Liver (tissue), 9 donors: ENCODE results near the gene CDH19. TPM values are rescaled to one million over a fixed set of nuclear protein-coding genes. Genes with fewer than 3 reads are reported as not detected.

ENCODE experiments used
- DNase-seq: peaks from one replicate; pipeline ENCODE4 v3.0.0-alpha.2; 2017; ENCODE audit warnings: low spot score
- H3K27ac ChIP-seq, 2 donors: one replicate each; pipeline ENCODE4 v1.7.0; 2013; ENCODE audit warnings: inconsistent platforms in 2 of 2, low read length in 2 of 2, control low read depth in 1 of 2, low read depth in 1 of 2, mild to moderate bottlenecking in 1 of 2
- H3K27me3 ChIP-seq, 4 donors: one replicate each; pipeline versions ENCODE4 v1.6.1 to v1.7.0; 2013; ENCODE audit warnings: low read length in 3 of 4, inconsistent platforms in 1 of 4, mild to moderate bottlenecking in 1 of 4, moderate library complexity in 1 of 4; ENCODE audit not compliant: control insufficient read depth in 4 of 4, insufficient read depth in 4 of 4
- H3K36me3 ChIP-seq, 4 donors: one replicate each; pipeline versions ENCODE4 v1.6.1 to v1.7.0; 2013; ENCODE audit warnings: low read length in 3 of 4, mild to moderate bottlenecking in 3 of 4, low read depth in 1 of 4, moderate library complexity in 1 of 4; ENCODE audit not compliant: control insufficient read depth in 4 of 4, insufficient read depth in 3 of 4
- H3K4me1 ChIP-seq, 4 donors: one replicate each; pipeline versions ENCODE4 v1.6.1 to v1.7.0; 2013; ENCODE audit warnings: low read length in 3 of 4, mild to moderate bottlenecking in 3 of 4, moderate library complexity in 1 of 4; ENCODE audit not compliant: control insufficient read depth in 4 of 4, insufficient read depth in 4 of 4
- H3K4me3 ChIP-seq, 3 donors: one replicate each; pipeline versions ENCODE4 v1.6.1 to v1.7.0; 2013; ENCODE audit warnings: low read length in 3 of 3, control low read depth in 1 of 3, low read depth in 1 of 3, mild to moderate bottlenecking in 1 of 3
- H3K9ac ChIP-seq, 2 donors: one replicate each; pipeline ENCODE4 v1.7.0; 2013; ENCODE audit warnings: low read length in 2 of 2, mild to moderate bottlenecking in 2 of 2, moderate library complexity in 2 of 2, control low read depth in 1 of 2, low read depth in 1 of 2
- H3K9me3 ChIP-seq, 4 donors: one replicate each; pipeline versions ENCODE4 v1.6.1 to v1.7.0; 2013; ENCODE audit warnings: low read length in 3 of 4; ENCODE audit not compliant: control insufficient read depth in 4 of 4
- EGR1 ChIP-seq, 2 donors: IDR thresholded peaks; 2 replicates each; pipeline ENCODE4 v1.6.1; 2016 to 2018; ENCODE audit warnings: antibody characterized with exemption in 2 of 2, low read depth in 2 of 2
- FOXA1 ChIP-seq: IDR thresholded peaks from 2 replicates; pipeline ENCODE4 v1.6.1; 2016; ENCODE audit warnings: antibody characterized with exemption
- FOXA2 ChIP-seq: IDR thresholded peaks from 2 replicates; pipeline ENCODE4 v1.6.1; 2016; ENCODE audit warnings: antibody characterized with exemption
- HNF4A ChIP-seq, 2 donors: conservative IDR thresholded peaks; 2 replicates each; pipeline ENCODE4 v1.6.1; 2016; ENCODE audit warnings: antibody characterized with exemption in 2 of 2, mild to moderate bottlenecking in 2 of 2
- HNF4G ChIP-seq: IDR thresholded peaks from 2 replicates; pipeline ENCODE4 v1.6.1; 2016; ENCODE audit warnings: antibody characterized with exemption
- JUND ChIP-seq, 2 donors: IDR thresholded peaks; 2 replicates each; pipeline ENCODE4 v1.6.1; 2016; ENCODE audit warnings: antibody characterized with exemption in 2 of 2
- RAD21 ChIP-seq, 2 donors: IDR thresholded peaks; 2 replicates each; pipeline ENCODE4 v1.6.1; 2016; ENCODE audit warnings: antibody characterized with exemption in 2 of 2, mild to moderate bottlenecking in 2 of 2
- RXRA ChIP-seq, 2 donors: IDR thresholded peaks; 2 replicates each; pipeline ENCODE4 v1.6.1; 2017 to 2018; ENCODE audit warnings: antibody characterized with exemption in 2 of 2, mild to moderate bottlenecking in 1 of 2
- SP1 ChIP-seq: IDR thresholded peaks from 2 replicates; pipeline ENCODE4 v1.6.1; 2018; ENCODE audit warnings: antibody characterized with exemption, mild to moderate bottlenecking
- TAF1 ChIP-seq: conservative IDR thresholded peaks from 2 replicates; pipeline ENCODE4 v1.6.1; 2016; ENCODE audit warnings: antibody characterized with exemption, mild to moderate bottlenecking
- YY1 ChIP-seq: IDR thresholded peaks from 2 replicates; pipeline ENCODE4 v1.6.1; 2016; ENCODE audit warnings: antibody characterized with exemption, mild to moderate bottlenecking
- WGBS: extraction: QIAGEN DNeasy Blood & Tissue Kit; methylation state at CpG from one replicate; pipeline ENCODE4 v1.1.7; 2013; 5-methylcytosine and 5-hydroxymethylcytosine counted together
- polyA plus RNA-seq, 2 donors: library from polyadenylated mRNA; stranded (reverse) in 1 of 2; unstranded in 1 of 2; fragments of 200-250 nt in 1 of 2; fragments of >200 nt in 1 of 2; fragmentation: Nextera tagmentation in 1 of 2; extraction: Ambion mirVana in 1 of 2; gene quantifications; one replicate each; pipeline versions ENCODE4 v1.2.1 to v1.2.3, GENCODE V29; 2013 to 2015
- total RNA-seq, 2 donors: library from RNA; depleted of rRNA; stranded (reverse); fragments of >200 nt; gene quantifications; one replicate each; pipeline ENCODE4 v1.2.3, GENCODE V29; 2014
- TF ChIP-seq, protein P1 (sequence below): fragments of 150-350 bp; IDR thresholded peaks from 2 replicates; pipeline ENCODE4 v1.5.1; 2017; ENCODE audit warnings: improper control_type of control experiment, low read depth, low read length; ENCODE audit not compliant: missing input control
- TF ChIP-seq, protein P2 (sequence below): IDR thresholded peaks from 2 replicates; pipeline ENCODE4 v1.6.1; 2016; ENCODE audit warnings: antibody characterized with exemption, mild to moderate bottlenecking
- TF ChIP-seq, protein P3 (sequence below): IDR thresholded peaks from 2 replicates; pipeline ENCODE4 v1.6.1; 2016; ENCODE audit warnings: antibody characterized with exemption
- TF ChIP-seq, protein P4 (sequence below): IDR thresholded peaks from 2 replicates; pipeline ENCODE4 v1.6.1; 2016; ENCODE audit warnings: antibody characterized with exemption
- TF ChIP-seq, protein P5 (sequence below): IDR thresholded peaks from 2 replicates; pipeline ENCODE4 v1.6.1; 2016; ENCODE audit warnings: antibody characterized with exemption
- donor health status: healthy.
- donor health status: healthy.
- donor health status: healthy.
- donor health status: healthy.
- donor health status: healthy.

Gene CDH19
- total and polyA plus RNA-seq, 4 donors, result 0.65 to 8.0 (median 1.5) TPM

DNA sequence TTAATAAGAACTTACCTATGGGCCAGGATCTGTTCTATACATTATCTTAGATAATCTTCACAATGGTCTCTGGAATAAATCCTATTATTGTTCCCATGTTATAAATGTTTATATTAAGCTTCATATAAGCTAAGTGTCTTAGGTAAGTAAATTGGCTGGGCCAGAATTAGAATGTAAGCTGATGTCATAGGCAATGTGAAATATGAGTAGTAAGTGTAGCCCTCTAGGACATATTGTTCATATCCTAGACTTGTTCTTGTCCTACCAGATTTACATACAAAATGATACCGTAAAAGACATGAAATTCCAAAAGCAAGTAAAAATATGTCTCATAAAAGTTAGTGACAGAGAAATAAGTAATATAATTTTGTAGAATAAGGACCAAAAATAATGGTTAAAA is 89.9 kb downstream of the CDH19 start:
- TF ChIP-seq RXRA (IDR thresholded peaks at IDR 0.05) (no peak), YY1 (no peak)
- Histone ChIP-seq H3K4me1 (no peaks in the 10 kb centered on the region), H3K9me3 (no peaks in the 10 kb centered on the region), H3K27ac (no peak overlapping the region), H3K9ac (no peak overlapping the region), H3K27me3 (no peaks in the 10 kb centered on the region), H3K36me3 (no peaks in the 10 kb centered on the region), H3K4me3 (no peak overlapping the region)
- 77% methylated on average over 1 of the region's 1 CpG for WGBS
- DNase-seq, result no peak

DNA sequence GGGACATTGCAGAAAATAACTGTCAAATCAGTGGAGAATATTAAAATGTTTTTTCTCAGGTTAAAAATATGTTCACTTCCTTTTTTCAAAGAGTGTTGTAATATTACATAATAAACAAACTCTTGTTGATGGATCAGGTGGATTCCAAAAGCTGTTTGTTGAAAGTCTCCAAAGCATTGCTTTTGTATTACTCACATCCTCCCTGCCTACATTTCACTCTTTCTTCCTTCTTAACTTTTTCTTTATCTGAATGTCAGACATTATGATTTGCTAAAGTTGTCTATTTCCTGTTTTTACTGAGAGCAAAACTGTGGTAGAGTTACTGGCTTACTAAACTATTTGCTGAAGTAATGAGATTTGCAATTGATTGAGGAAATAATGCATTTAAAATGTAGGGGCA is 92.1 kb downstream of the CDH19 start:
- no peaks in the 10 kb centered on the region for H3K27me3 ChIP-seq
- no peaks in the 10 kb centered on the region for H3K4me1 ChIP-seq
- no peak overlapping the region for H3K27ac ChIP-seq
- H3K9ac ChIP-seq, result no peak overlapping the region
- no peaks in the 10 kb centered on the region for H3K36me3 ChIP-seq
- no peak for TF ChIP-seq TAF1
- TF ChIP-seq, protein P1, sequence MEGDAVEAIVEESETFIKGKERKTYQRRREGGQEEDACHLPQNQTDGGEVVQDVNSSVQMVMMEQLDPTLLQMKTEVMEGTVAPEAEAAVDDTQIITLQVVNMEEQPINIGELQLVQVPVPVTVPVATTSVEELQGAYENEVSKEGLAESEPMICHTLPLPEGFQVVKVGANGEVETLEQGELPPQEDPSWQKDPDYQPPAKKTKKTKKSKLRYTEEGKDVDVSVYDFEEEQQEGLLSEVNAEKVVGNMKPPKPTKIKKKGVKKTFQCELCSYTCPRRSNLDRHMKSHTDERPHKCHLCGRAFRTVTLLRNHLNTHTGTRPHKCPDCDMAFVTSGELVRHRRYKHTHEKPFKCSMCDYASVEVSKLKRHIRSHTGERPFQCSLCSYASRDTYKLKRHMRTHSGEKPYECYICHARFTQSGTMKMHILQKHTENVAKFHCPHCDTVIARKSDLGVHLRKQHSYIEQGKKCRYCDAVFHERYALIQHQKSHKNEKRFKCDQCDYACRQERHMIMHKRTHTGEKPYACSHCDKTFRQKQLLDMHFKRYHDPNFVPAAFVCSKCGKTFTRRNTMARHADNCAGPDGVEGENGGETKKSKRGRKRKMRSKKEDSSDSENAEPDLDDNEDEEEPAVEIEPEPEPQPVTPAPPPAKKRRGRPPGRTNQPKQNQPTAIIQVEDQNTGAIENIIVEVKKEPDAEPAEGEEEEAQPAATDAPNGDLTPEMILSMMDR, result no peak
- no peak for TF ChIP-seq EGR1 (IDR thresholded peaks at IDR 0.05; ENCODE audit: low read depth in 2 of 2)
- no peak for TF ChIP-seq HNF4A (conservative IDR thresholded peaks at IDR 0.05)
- TF ChIP-seq SP1, result no peak
- no peak for TF ChIP-seq YY1
- TF ChIP-seq FOXA1, result no peak
- no peak for TF ChIP-seq RAD21 (IDR thresholded peaks at IDR 0.05)
- TF ChIP-seq, protein P2, sequence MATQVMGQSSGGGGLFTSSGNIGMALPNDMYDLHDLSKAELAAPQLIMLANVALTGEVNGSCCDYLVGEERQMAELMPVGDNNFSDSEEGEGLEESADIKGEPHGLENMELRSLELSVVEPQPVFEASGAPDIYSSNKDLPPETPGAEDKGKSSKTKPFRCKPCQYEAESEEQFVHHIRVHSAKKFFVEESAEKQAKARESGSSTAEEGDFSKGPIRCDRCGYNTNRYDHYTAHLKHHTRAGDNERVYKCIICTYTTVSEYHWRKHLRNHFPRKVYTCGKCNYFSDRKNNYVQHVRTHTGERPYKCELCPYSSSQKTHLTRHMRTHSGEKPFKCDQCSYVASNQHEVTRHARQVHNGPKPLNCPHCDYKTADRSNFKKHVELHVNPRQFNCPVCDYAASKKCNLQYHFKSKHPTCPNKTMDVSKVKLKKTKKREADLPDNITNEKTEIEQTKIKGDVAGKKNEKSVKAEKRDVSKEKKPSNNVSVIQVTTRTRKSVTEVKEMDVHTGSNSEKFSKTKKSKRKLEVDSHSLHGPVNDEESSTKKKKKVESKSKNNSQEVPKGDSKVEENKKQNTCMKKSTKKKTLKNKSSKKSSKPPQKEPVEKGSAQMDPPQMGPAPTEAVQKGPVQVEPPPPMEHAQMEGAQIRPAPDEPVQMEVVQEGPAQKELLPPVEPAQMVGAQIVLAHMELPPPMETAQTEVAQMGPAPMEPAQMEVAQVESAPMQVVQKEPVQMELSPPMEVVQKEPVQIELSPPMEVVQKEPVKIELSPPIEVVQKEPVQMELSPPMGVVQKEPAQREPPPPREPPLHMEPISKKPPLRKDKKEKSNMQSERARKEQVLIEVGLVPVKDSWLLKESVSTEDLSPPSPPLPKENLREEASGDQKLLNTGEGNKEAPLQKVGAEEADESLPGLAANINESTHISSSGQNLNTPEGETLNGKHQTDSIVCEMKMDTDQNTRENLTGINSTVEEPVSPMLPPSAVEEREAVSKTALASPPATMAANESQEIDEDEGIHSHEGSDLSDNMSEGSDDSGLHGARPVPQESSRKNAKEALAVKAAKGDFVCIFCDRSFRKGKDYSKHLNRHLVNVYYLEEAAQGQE, result no peak
- no peak for TF ChIP-seq HNF4G
- no peaks in the 10 kb centered on the region for H3K9me3 ChIP-seq
- no peak for DNase-seq
- no peak overlapping the region for H3K4me3 ChIP-seq

DNA sequence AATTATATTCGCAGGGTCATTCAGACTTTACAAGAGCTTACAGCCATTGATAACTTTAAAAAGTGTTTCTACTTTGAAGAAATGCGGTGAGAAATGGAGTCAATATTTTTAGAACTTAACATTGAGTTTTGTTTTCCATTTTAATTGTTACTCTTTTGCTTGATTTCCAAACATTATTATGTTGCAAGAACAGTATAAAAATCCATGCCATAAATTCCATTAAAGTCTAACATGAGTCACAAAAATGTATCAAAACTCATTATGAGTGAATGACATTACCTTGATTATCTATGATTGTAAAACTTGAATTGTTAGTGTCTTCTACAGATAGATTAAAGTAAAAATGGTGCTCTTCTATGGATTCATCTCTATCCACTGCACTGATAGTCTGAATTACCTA is 92.6 kb downstream of the CDH19 start:
- H3K36me3 ChIP-seq, result no peaks in the 10 kb centered on the region
- no peaks in the 10 kb centered on the region for H3K4me1 ChIP-seq
- WGBS, result 48% methylated on average over 2 of the region's 2 CpGs
- no peaks in the 10 kb centered on the region for H3K27me3 ChIP-seq
- DNase-seq, result no peak
- no peak overlapping the region for H3K27ac ChIP-seq
- H3K9ac ChIP-seq, result no peak overlapping the region
- no peak overlapping the region for H3K4me3 ChIP-seq
- H3K9me3 ChIP-seq, result no peaks in the 10 kb centered on the region
- TF ChIP-seq TAF1, result no peak
- TF ChIP-seq, protein P3, sequence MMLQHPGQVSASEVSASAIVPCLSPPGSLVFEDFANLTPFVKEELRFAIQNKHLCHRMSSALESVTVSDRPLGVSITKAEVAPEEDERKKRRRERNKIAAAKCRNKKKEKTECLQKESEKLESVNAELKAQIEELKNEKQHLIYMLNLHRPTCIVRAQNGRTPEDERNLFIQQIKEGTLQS, result no peak
- TF ChIP-seq YY1, result no peak
- TF ChIP-seq HNF4A (conservative IDR thresholded peaks at IDR 0.05), result no peak
- TF ChIP-seq RAD21 (IDR thresholded peaks at IDR 0.05), result no peak
- no peak for TF ChIP-seq EGR1 (IDR thresholded peaks at IDR 0.05; ENCODE audit: low read depth in 2 of 2)
- TF ChIP-seq, protein P4, sequence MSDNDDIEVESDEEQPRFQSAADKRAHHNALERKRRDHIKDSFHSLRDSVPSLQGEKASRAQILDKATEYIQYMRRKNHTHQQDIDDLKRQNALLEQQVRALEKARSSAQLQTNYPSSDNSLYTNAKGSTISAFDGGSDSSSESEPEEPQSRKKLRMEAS, result no peak
- TF ChIP-seq FOXA2, result no peak
- TF ChIP-seq, protein P2, result no peak
- TF ChIP-seq FOXA1, result no peak
- TF ChIP-seq, protein P5, sequence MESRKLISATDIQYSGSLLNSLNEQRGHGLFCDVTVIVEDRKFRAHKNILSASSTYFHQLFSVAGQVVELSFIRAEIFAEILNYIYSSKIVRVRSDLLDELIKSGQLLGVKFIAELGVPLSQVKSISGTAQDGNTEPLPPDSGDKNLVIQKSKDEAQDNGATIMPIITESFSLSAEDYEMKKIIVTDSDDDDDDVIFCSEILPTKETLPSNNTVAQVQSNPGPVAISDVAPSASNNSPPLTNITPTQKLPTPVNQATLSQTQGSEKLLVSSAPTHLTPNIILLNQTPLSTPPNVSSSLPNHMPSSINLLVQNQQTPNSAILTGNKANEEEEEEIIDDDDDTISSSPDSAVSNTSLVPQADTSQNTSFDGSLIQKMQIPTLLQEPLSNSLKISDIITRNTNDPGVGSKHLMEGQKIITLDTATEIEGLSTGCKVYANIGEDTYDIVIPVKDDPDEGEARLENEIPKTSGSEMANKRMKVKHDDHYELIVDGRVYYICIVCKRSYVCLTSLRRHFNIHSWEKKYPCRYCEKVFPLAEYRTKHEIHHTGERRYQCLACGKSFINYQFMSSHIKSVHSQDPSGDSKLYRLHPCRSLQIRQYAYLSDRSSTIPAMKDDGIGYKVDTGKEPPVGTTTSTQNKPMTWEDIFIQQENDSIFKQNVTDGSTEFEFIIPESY, result no peak
- no peak for TF ChIP-seq JUND (IDR thresholded peaks at IDR 0.05)
- TF ChIP-seq SP1, result no peak
- TF ChIP-seq RXRA (IDR thresholded peaks at IDR 0.05), result no peak
